DOHH2 (cell line): ENCODE measurements around the gene RBM44.

Source experiments
- H3F3A ChIP-seq: fragments of 200-600 bp; sonication (generic), shearing (Covaris generic); 2 replicates; pipeline ENCODE4 v1.6.0; 2016; ENCODE audit warnings: antibody characterized with exemption, mild to moderate bottlenecking; ENCODE audit not compliant: control insufficient read depth, insufficient read depth
- H3K27ac ChIP-seq: fragments of 200-600 bp; sonication (generic); 2 replicates; pipeline ENCODE4 v1.5.1; 2014; ENCODE audit warnings: low read depth, mild to moderate bottlenecking, low read length, moderate library complexity
- H3K27me3 ChIP-seq: fragments of 200-600 bp; sonication (generic); 2 replicates; pipeline ENCODE4 v1.6.1; 2014; ENCODE audit warnings: mild to moderate bottlenecking, low read length, mixed read lengths; ENCODE audit not compliant: control insufficient read depth
- H3K36me3 ChIP-seq: fragments of 200-600 bp; sonication (generic); 2 replicates; pipeline ENCODE4 v1.6.1; 2014; ENCODE audit warnings: mild to moderate bottlenecking, low read length, moderate library complexity, mixed read lengths; ENCODE audit not compliant: control insufficient read depth
- H3K4me1 ChIP-seq: fragments of 200-600 bp; sonication (generic); 2 replicates; pipeline ENCODE4 v1.6.1; 2014; ENCODE audit warnings: mild to moderate bottlenecking, low read length, mixed read lengths; ENCODE audit not compliant: control insufficient read depth
- H3K4me2 ChIP-seq: fragments of 200-600 bp; sonication (generic); 2 replicates; pipeline ENCODE4 v1.6.0; 2014; ENCODE audit warnings: mild to moderate bottlenecking, low read length, moderate library complexity
- H3K4me3 ChIP-seq: fragments of 200-600 bp; sonication (generic); 2 replicates; pipeline ENCODE4 v1.5.1; 2014; ENCODE audit warnings: mild to moderate bottlenecking, low read length, mixed read lengths
- H3K79me2 ChIP-seq: fragments of 200-600 bp; sonication (generic); 2 replicates; pipeline ENCODE4 v1.6.1; 2014; ENCODE audit warnings: mild to moderate bottlenecking, low read length, mixed read lengths; ENCODE audit not compliant: control insufficient read depth
- H3K9me2 ChIP-seq: fragments of 200-600 bp; sonication (generic); replicated peaks from 2 replicates; pipeline ENCODE4 v1.6.1; 2014; ENCODE audit warnings: mild to moderate bottlenecking, low read length, mixed read lengths; ENCODE audit not compliant: control insufficient read depth
- H3K9me3 ChIP-seq: fragments of 200-600 bp; sonication (generic); 2 replicates; pipeline ENCODE4 v1.6.1; 2014; ENCODE audit warnings: antibody characterized with exemption, low read length, mixed read lengths; ENCODE audit not compliant: control insufficient read depth, insufficient read depth
- H4K20me1 ChIP-seq: fragments of 200-600 bp; sonication (generic); 2 replicates; pipeline ENCODE4 v1.6.0; 2014; ENCODE audit warnings: low read depth, mild to moderate bottlenecking, antibody characterized with exemption, low read length, moderate library complexity; ENCODE audit not compliant: control insufficient read depth, insufficient read depth
- CTCF ChIP-seq: fragments of 200-600 bp; sonication (generic); IDR thresholded peaks from one replicate; pipeline ENCODE4 v1.5.1; 2014; ENCODE audit warnings: antibody characterized with exemption, mild to moderate bottlenecking, low read depth, low read length; ENCODE audit not compliant: poor library complexity, severe bottlenecking
- EZH2phosphoT487 ChIP-seq: fragments of 200-600 bp; sonication (generic); IDR thresholded peaks from 2 replicates; pipeline ENCODE4 v1.6.1; 2017; ENCODE audit warnings: borderline replicate concordance, mild to moderate bottlenecking, antibody characterized with exemption, low read length, moderate library complexity, mixed read lengths

The RBM44 gene

GRCh38 chr2:237876951-237877491 lies 78.4 kb downstream of the RBM44 start:
- Histone ChIP-seq H3K27me3 (no peaks in the 10 kb centered on the region; the same call in 1 of the 2 replicates), H3K79me2 (no peaks in the 10 kb centered on the region), H4K20me1 (no peaks in the 10 kb centered on the region), H3K4me2 (no peak overlapping the region), H3K36me3 (no peaks in the 10 kb centered on the region), H3K9me3 (no peaks in the 10 kb centered on the region), H3K4me1 (peaks cover 13% of the 10 kb centered on the region), H3K4me3 (no peak overlapping the region), H3K9me2 (no peaks in the 10 kb centered on the region), H3F3A (no peaks in the 10 kb centered on the region), H3K27ac (no peak overlapping the region)
- no peak for TF ChIP-seq CTCF
- no peak for TF ChIP-seq EZH2phosphoT487

GRCh38 chr2:237877576-237878307 lies 79.2 kb downstream of the RBM44 start:
- Histone ChIP-seq H3K4me1 (peaks cover 11% of the 10 kb centered on the region), H3K4me2 (no peak overlapping the region), H3K79me2 (no peaks in the 10 kb centered on the region), H3K27ac (no peak overlapping the region), H3K27me3 (no peaks in the 10 kb centered on the region; the same call in 1 of the 2 replicates), H3F3A (no peaks in the 10 kb centered on the region), H3K36me3 (no peaks in the 10 kb centered on the region), H3K9me2 (no peaks in the 10 kb centered on the region), H3K9me3 (no peaks in the 10 kb centered on the region), H3K4me3 (no peak overlapping the region), H4K20me1 (no peaks in the 10 kb centered on the region)
- TF ChIP-seq EZH2phosphoT487 (no peak), CTCF (no peak)

GRCh38 chr2:237878321-237879057 lies 79.9 kb downstream of the RBM44 start:
- H3K79me2 ChIP-seq = no peaks in the 10 kb centered on the region
- H3K4me2 ChIP-seq = no peak overlapping the region
- H3K4me1 ChIP-seq = peaks cover 4% of the 10 kb centered on the region
- H3K27me3 ChIP-seq = no peaks in the 10 kb centered on the region
- no peaks in the 10 kb centered on the region for H3F3A ChIP-seq
- no peak overlapping the region for H3K27ac ChIP-seq
- no peaks in the 10 kb centered on the region for H3K9me2 ChIP-seq
- H3K9me3 ChIP-seq = no peaks in the 10 kb centered on the region
- no peak overlapping the region for H3K4me3 ChIP-seq
- no peak for TF ChIP-seq CTCF
- no peaks in the 10 kb centered on the region for H4K20me1 ChIP-seq
- H3K36me3 ChIP-seq = no peaks in the 10 kb centered on the region
